Measurements from ENCODE around the gene USP34.

GRCh38 chr2:61448229-61448628 is 22.7 kb downstream of the USP34 start:
- TF ChIP-seq POLR2A (IDR thresholded peaks at IDR 0.05; ENCODE audit: low read length), result no peak
- no peak for TF ChIP-seq GATA1 (IDR thresholded peaks at IDR 0.05; ENCODE audit: low read depth, low read length)

All from erythroblast (primary cell).